Measurements from ENCODE around the gene REV3L.
"Not testable (repeated sequence)": the region's sequence is repeated elsewhere in the genome, so short reads cannot be mapped to it uniquely, and the experiment has no call there.

Gene REV3L

GRCh38 chr6:111502154-111502553, 19.1 kb upstream of the REV3L start:
- FAIRE-seq: no peak
- DNase-seq (ENCODE audit: insufficient read length, low spot score): no peak

DNA sequence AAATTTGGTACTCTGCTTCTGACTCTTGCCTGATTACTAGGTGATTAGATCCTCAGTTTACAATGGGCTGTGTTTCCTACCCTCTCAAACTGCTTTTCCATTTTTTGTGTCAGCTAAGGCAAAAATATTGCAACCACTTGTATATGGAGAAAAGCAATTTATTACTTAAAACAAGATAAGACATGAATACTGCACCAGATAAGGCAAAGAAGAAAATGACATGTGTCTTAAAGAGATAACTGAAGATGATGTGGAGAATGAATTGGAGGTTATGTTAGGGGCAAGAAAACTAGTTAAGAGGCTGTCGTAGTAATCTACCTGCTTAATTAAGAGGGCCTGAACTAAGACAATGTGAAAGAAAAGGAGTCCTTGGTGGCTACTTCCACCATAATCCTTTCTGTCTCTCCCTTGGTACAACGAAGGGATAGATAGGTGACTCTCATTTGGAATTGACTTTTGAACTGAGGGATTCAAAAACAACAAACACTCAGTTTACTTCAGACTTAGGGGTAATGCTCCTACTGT, 16.3 kb upstream of the REV3L start:
- FAIRE-seq (no peak), DNase-seq (ENCODE audit: insufficient read length, low spot score) (no peak)

GRCh38 chr6:111494951-111495635, 12.1 kb upstream of the REV3L start:
- FAIRE-seq: no peak
- DNase-seq (ENCODE audit: insufficient read length, low spot score): no peak

DNA sequence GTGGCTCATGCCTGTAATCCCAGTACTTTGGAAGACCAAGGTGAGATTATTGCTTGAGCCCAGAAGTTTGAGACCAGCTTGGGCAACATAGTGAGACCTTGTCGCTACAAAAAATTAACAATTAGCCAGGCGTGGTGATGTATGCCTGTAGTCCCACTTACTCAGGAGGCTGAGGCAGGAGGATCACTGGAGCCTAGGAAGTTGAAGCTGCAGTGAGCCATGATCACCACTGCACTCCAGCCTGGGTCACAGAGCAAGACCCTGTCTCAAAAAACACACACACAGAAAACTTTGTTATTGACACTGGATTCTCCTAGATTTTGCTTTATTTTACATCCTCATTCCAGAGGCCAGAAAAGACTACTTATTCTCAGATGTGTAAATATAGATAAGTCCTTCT, 9.5 kb upstream of the REV3L start:
- DNase-seq (ENCODE audit: insufficient read length, low spot score) (no peak), FAIRE-seq (no peak)

DNA sequence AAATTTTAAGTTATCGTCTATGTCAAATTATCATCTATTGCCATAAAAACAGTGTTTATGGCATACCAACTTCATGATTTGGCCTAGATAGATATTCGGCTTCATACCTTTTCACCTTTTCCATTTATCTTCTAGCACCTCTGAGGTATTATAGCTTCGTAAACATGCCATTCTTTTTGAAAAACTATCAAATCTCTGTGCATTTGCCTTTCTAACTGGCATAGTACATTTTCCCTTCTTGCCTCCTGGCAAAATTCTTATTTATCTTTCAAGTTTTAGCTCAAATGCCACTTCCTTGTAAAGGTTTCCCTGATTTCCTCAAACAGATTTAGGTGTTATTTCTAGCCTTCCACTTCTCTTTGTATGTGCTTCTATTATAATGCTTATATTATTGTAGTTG, 7.0 kb upstream of the REV3L start:
- FAIRE-seq (no peak), DNase-seq (ENCODE audit: insufficient read length, low spot score) (no peak)

GRCh38 chr6:111487661-111488060, 4.6 kb upstream of the REV3L start:
- DNase-seq (ENCODE audit: insufficient read length, low spot score) (no peak), FAIRE-seq (peak; percentile 4)

- FAIRE-seq: peak; percentile 13
- no peak for DNase-seq (ENCODE audit: insufficient read length, low spot score)
Observed at GRCh38 chr6:111486921-111487320, 3.9 kb upstream of the REV3L start.

GRCh38 chr6:111486475-111486874, 3.5 kb upstream of the REV3L start:
- DNase-seq (ENCODE audit: insufficient read length, low spot score) (no peak), FAIRE-seq (no peak)

DNA sequence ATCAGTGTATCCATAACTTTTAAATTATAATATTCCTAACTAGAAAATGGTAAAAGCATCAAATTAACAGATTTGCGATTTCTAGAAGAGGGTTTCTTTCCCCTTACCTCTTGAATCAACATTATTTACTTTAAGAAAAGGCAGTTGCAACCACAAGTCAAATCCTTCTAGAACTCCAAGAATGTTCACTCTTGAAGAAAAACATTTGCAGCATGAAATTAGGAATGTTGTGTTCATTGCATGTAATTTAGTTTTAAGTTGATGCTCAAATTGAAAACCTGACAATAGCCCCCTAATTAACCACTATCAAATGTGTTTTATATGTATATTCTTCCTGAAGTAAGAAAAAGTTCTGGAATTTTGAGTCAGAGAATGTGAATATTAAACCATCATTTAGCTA, 2.3 kb upstream of the REV3L start:
- FAIRE-seq (no peak), DNase-seq (ENCODE audit: insufficient read length, low spot score) (no peak)

- DNase-seq (ENCODE audit: insufficient read length, low spot score) (no peak), FAIRE-seq (no peak)
Observed at GRCh38 chr6:111484633-111484930, 1.6 kb upstream of the REV3L start.

- DNase-seq (ENCODE audit: insufficient read length, low spot score) (peak; percentile 82), FAIRE-seq (peak; percentile 91)
Observed at GRCh38 chr6:111483736-111484632, 966 bp upstream of the REV3L start.

DNA sequence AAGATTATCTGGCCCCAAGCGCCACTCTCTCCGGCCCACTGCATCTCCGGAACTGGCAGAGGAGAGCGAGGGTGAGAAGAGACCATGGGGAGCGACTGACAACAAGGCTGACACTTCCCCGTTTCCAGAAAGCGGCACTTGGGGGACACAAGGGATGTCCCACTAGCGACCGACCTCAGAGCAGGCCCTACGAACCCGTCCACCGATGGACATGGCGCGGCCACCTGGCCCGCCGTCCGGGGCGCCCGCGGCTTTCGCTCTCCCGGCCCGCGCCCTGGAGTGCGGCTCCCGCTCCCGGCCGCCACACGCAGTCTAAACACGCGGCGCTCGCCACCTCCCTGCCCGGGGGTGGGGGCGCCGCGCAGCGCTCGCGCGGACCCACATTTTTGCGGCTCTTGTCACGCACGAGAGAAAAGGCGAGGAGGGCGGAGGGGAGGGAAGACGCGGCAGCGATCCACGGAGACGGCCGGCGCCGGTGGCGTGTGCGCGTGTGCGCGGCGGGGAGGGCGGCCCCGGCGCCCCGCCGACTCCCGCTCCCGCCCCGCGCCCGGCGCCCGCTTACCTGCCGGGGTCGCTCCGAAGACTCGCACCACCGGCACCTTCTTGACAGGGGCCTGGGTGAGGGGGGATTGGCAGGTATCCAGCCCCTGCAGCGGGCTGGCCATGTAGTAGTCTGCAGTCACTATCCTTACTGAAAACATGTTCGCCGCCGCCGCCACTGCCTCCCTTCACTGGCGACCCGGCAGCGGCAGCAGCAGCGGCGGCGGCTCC, 645 bp downstream of the REV3L start:
- DNase-seq (ENCODE audit: insufficient read length, low spot score) (no peak), FAIRE-seq (peak; percentile 68)

GRCh38 chr6:111481836-111482187, 1.2 kb downstream of the REV3L start:
- FAIRE-seq (peak; percentile 23), DNase-seq (ENCODE audit: insufficient read length, low spot score) (no peak)

- FAIRE-seq (no peak), DNase-seq (ENCODE audit: insufficient read length, low spot score) (no peak)
Observed at GRCh38 chr6:111480988-111481822, 1.8 kb downstream of the REV3L start.

DNA sequence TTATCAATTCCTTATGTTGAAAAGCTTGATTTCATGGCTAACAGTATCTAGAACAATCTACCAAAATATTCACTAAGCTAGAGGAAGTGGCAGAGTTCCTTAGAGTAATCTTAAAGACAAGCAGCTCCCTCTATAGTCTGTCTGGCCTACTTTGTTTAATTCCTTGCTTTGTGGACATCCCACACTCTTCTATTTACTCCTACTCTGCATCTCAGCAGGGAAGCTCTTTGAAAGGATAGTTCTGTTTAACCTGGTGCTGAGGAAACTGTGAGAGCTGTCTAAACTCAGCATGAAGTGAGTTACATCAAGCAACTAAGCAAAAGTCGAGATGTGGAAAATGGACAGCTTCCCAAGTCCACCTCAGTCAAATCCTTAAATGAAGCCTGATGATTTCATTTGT, 4.3 kb downstream of the REV3L start:
- DNase-seq (ENCODE audit: insufficient read length, low spot score): no peak
- FAIRE-seq: no peak

- FAIRE-seq: no peak
- no peak for DNase-seq (ENCODE audit: insufficient read length, low spot score)
Observed at GRCh38 chr6:111478064-111478476, 4.9 kb downstream of the REV3L start.

DNA sequence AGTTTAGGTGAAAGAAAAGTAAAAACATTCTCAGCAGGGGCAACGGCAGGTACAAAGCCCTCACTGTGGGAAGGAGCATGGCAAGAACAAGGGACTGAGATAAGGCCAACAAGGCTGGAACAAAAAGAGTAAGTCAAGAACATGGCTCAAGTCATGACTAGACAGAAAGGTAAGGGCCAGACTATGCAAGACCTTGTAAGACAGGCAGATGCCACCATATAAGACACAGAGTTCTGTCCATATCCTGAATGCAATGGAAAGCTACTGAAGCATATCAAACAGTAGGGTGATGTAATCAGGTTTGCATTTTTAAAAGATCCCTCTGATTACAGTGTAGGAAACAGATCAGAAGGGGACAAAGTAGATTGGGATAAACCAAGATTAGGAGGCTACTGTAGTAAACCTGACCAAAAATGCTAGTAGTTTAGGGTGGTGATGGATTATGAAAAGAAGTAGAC, 5.5 kb downstream of the REV3L start:
- no peak for DNase-seq (ENCODE audit: insufficient read length, low spot score)
- no peak for FAIRE-seq

GRCh38 chr6:111476061-111476460, 7.0 kb downstream of the REV3L start:
- not testable (repeated sequence) for DNase-seq (ENCODE audit: insufficient read length, low spot score); FAIRE-seq

DNA sequence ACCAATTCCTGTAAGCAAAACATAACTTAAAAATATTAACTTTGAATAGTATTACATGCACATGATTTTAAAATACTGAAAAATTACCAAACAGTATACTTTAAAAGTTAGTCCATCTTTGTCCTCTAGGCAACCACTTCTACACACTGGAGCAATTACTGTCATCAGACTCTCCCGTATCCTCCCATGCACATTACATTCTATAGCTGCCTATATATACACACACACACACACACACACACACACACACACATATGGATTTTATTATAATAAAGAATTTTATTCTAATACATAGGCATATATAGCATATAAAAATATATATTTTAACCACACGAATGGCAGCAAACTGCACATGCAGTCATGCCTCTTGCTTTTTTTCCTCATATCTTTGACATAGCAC, 8.2 kb downstream of the REV3L start:
- DNase-seq (ENCODE audit: insufficient read length, low spot score): no peak
- FAIRE-seq: no peak

- DNase-seq (ENCODE audit: insufficient read length, low spot score): no peak
- FAIRE-seq: no peak
Observed at GRCh38 chr6:111474106-111474505, 8.9 kb downstream of the REV3L start.

Measured in HTR-8/SVneo (cell line).